Activated CD8-positive, alpha-beta T cell treated with anti-CD3 and anti-CD28 coated beads for 36 hours (primary cell): ENCODE results near the gene TOM1L2. TPM values are rescaled to one million over a fixed set of nuclear protein-coding genes. Genes with fewer than 3 reads are reported as not detected.

Source experiments
- ATAC-seq: fragments of 200-7000 bp; cut with Tn5 transposase; one replicate; pipeline ENCODE4 v1.10.0; 2021; ENCODE audit warnings: mild to moderate bottlenecking, moderate library complexity
- CTCF ChIA-PET: fragments of 350-600 bp; sonication (Branson Sonifier 250); formaldehyde crosslinking; loops from one replicate; lab custom pipeline; 2021; ENCODE audit warnings: antibody characterized with exemption; lab: Charles Lee
- POLR2A ChIA-PET: fragments of 350-600 bp; sonication (Branson Sonifier 250); formaldehyde crosslinking; loops from one replicate; lab custom pipeline; 2021; ENCODE audit warnings: antibody characterized with exemption; lab: Charles Lee
- DNase-seq: peaks from one replicate; pipeline ENCODE4 v3.0.0-alpha.2; 2020
- H3K27ac Mint-ChIP-seq: one replicate; pipeline ENCODE4 v1.8.0; 2021; ENCODE audit warnings: mild to moderate bottlenecking, mixed read lengths
- H3K27me3 Mint-ChIP-seq: one replicate; pipeline ENCODE4 v1.8.0; 2021; ENCODE audit warnings: mixed read lengths
- H3K36me3 Mint-ChIP-seq: one replicate; pipeline ENCODE4 v1.8.0; 2021; ENCODE audit warnings: low read depth, mixed read lengths
- H3K4me1 Mint-ChIP-seq: one replicate; pipeline ENCODE4 v1.8.0; 2021; ENCODE audit warnings: low read depth, mixed read lengths
- H3K4me3 Mint-ChIP-seq: one replicate; pipeline ENCODE4 v1.8.0; 2021; ENCODE audit warnings: mild to moderate bottlenecking, moderate library complexity, mixed read lengths
- H3K9me3 Mint-ChIP-seq: one replicate; pipeline ENCODE4 v1.8.0; 2021; ENCODE audit warnings: mixed read lengths
- CTCF ChIP-seq: fragments of 200-600 bp; IDR thresholded peaks from one replicate; pipeline ENCODE4 v1.8.0; 2022; ENCODE audit warnings: antibody characterized with exemption, mild to moderate bottlenecking
- intact Hi-C: fragments of 100-400 bp; cut with micrococcal nuclease; formaldehyde crosslinking; loops from one replicate; pipeline ENCODE4 v1.10.0; 2022
- total RNA-seq, 2 experiments: library from RNA; stranded (reverse); gene quantifications; one replicate each; pipeline ENCODE4 v1.2.3, GENCODE V29; 2021

The TOM1L2 gene
- total RNA-seq, 2 experiments from 2014 or later = 10.3 to 10.8 TPM

- H3K4me3 Mint-ChIP-seq = no peak overlapping the region
- peak overlapping the region; percentile 39 for H3K27ac Mint-ChIP-seq
- peaks cover 54% of the 10 kb centered on the region for H3K4me1 Mint-ChIP-seq
- TF ChIP-seq CTCF = no peak
- peaks cover 1% of the 10 kb centered on the region for H3K36me3 Mint-ChIP-seq
- H3K9me3 Mint-ChIP-seq = no peaks in the 10 kb centered on the region
- no peak for DNase-seq
- ChIA-PET POLR2A (interaction anchor here (1.1 to 19.1 kb wide), 5 partner anchors 10 to 158 kb away, joined by 3 to 617 read pairs (median 7); partner anchors contain the start of gene SREBF1), CTCF (interaction anchor here (0.7 to 11.3 kb wide), 8 partner anchors 10 to 176 kb away, joined by 3 to 83 read pairs (median 8); partner anchors contain the start of genes DRC3, RAI1, SREBF1 and TOM1L2)
- no peaks in the 10 kb centered on the region for H3K27me3 Mint-ChIP-seq
- intact Hi-C loops = loop anchor here (5.0 kb wide), 1 partner anchor 174 kb away; the partner anchor contains the start of gene RAI1
- ATAC-seq = no peak
Measured at GRCh38 chr17:17855976-17856375, 116.2 kb downstream of the TOM1L2 start.

- H3K4me3 Mint-ChIP-seq = peak overlapping the region; percentile 64
- no peak for TF ChIP-seq CTCF
- H3K4me1 Mint-ChIP-seq = peaks cover 70% of the 10 kb centered on the region
- DNase-seq (peak; percentile 84), ATAC-seq (peak; percentile 49)
- H3K27me3 Mint-ChIP-seq = no peaks in the 10 kb centered on the region
- intact Hi-C loops = loop anchor here (5.0 kb wide), 1 partner anchor 37 kb away; no protein-coding TSS in a partner anchor
- H3K9me3 Mint-ChIP-seq = no peaks in the 10 kb centered on the region
- peaks cover 1% of the 10 kb centered on the region for H3K36me3 Mint-ChIP-seq
- H3K27ac Mint-ChIP-seq = peak overlapping the region; percentile 98
- CTCF ChIA-PET = interaction anchor here (0.7 to 11.3 kb wide), 13 partner anchors 8 to 1201 kb away, joined by 3 to 83 read pairs (median 4); partner anchors contain the start of genes RAI1 and SREBF1
- POLR2A ChIA-PET = interaction anchor here (0.5 to 19.1 kb wide), 10 partner anchors 10 to 172 kb away, joined by 3 to 617 read pairs (median 6); partner anchors contain the start of gene SREBF1
Measured at GRCh38 chr17:17853811-17854447, 118.3 kb downstream of the TOM1L2 start.

- Mint-ChIP-seq H3K27ac (peak overlapping the region; percentile 98), H3K27me3 (no peaks in the 10 kb centered on the region), H3K4me3 (peak overlapping the region; percentile 64), H3K36me3 (peaks cover 1% of the 10 kb centered on the region), H3K9me3 (no peaks in the 10 kb centered on the region), H3K4me1 (peaks cover 80% of the 10 kb centered on the region)
- no peak for TF ChIP-seq CTCF
- ChIA-PET POLR2A (interaction anchor here (1.1 to 19.1 kb wide), 6 partner anchors 12 to 102 kb away, joined by 3 to 617 read pairs (median 9); partner anchors contain the start of gene SREBF1), CTCF (interaction anchor here (1.2 to 11.3 kb wide), 6 partner anchors 9 to 40 kb away, joined by 4 to 83 read pairs (median 10); partner anchors contain the start of gene SREBF1)
- no peak for ATAC-seq
- no peak for DNase-seq
- intact Hi-C loops = loop anchor here (5.0 kb wide), 1 partner anchor 36 kb away; no protein-coding TSS in a partner anchor
Measured at GRCh38 chr17:17852930-17853329, 119.3 kb downstream of the TOM1L2 start.

- H3K4me1 Mint-ChIP-seq = peaks cover 87% of the 10 kb centered on the region
- intact Hi-C loops = loop anchor here (5.0 kb wide), 1 partner anchor 34 kb away; no protein-coding TSS in a partner anchor
- ATAC-seq (no peak), DNase-seq (no peak)
- no peak for TF ChIP-seq CTCF
- no peaks in the 10 kb centered on the region for H3K27me3 Mint-ChIP-seq
- peak overlapping the region; percentile 98 for H3K27ac Mint-ChIP-seq
- H3K4me3 Mint-ChIP-seq = peak overlapping the region; percentile 44
- no peaks in the 10 kb centered on the region for H3K9me3 Mint-ChIP-seq
- POLR2A ChIA-PET = interaction anchor here (0.7 to 19.1 kb wide), 8 partner anchors 9 to 331 kb away, joined by 3 to 617 read pairs (median 4); partner anchors contain the start of gene SREBF1
- H3K36me3 Mint-ChIP-seq = peaks cover 1% of the 10 kb centered on the region
- CTCF ChIA-PET = interaction anchor here (1.0 to 11.3 kb wide), 5 partner anchors 8 to 182 kb away, joined by 3 to 83 read pairs (median 4); partner anchors contain the start of gene SREBF1
Measured at GRCh38 chr17:17851103-17852002, 120.8 kb downstream of the TOM1L2 start.
